COLO668 (cell line): Measurements from ENCODE around the gene RPRD2.
"Not testable (repeated sequence)": the region's sequence is repeated elsewhere in the genome, so short reads cannot be mapped to it uniquely, and the experiment has no call there.

ENCODE experiments used
- DNase-seq: peaks from one replicate; lab custom pipeline; 2025; ENCODE audit not compliant: unreplicated experiment; lab: John Stamatoyannopoulos, UW

The RPRD2 gene

DNA sequence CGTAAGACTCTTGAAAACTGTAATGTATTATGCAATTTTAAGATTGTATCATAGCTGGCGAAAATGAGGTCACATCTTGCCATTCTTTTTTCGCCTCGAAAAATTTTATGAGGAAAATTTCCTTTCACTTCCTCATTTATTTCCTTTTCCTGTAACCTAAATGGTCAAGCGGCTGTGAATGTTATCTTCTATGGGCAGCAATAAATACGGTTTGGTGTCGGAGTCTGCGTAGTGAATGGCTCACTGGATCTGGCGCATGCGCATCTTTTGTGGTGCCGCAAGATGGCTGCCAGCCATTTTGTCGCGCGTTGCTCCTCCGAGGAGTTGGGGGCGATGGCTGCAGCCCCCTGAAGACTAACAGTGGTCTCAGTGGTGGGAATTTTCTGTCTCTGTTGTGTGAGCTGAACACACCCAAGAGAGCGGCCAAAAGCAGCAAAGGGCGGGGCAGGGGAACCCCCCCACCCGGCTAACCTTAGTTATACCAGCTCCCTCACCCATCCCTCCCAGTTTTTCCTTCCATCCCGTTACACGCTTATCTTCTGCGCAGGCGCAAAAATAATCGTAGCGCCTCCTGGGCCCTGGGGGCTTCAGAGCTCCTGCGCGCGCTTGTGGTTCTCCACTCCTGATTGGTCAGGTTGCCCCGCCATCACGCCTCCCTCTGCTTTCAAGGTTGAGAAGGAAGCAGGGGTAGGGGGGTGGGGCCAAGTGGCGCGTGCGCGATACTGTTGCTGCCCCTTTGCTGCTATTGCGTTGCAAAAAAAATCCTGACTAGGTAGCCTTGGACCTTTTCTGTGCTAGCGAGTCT is at the start of gene RPRD2:
Gene RPRD2 (plus strand): TSS at position 722 of the 805 bp plus-strand sequence. CDS start 568 bp downstream, outside the sequence.
- DNase-seq = peak; percentile 99

DNA sequence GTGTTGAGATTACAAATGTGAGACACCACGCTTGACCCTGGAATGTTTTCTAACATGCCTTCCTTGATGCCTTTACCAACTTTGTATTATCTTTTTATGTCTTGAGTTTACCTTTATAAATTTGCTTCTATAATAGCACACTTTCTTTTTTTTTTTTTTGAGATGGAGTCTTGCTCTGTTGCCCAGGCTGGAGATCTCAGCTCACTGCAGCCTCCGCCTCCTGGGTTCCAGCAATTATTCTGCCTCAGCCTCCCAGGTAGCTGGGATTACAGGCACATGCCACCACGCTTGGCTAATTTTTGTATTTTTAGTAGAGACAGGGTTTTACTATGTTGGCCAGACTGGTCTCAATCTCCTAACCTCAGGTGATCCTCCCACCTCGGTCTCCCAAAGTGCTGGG is 49.3 kb upstream of the RPRD2 start:
- DNase-seq = not testable (repeated sequence)

DNA sequence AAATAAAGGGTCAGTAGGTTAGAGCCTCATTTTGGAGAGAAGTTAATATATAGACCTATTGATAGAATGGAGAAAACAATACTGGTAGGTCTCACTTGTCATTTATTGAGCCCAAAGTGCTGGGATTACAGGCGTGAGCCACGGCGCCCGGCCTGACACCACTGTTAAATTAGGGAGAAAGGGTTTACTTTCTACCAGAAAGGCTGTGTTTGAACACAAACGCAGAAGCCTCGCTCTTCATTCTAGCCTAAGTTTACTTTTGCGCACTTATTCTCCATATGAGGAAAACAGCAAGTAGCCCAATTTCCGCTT is 43.3 kb upstream of the RPRD2 start:
- DNase-seq = no peak

DNA sequence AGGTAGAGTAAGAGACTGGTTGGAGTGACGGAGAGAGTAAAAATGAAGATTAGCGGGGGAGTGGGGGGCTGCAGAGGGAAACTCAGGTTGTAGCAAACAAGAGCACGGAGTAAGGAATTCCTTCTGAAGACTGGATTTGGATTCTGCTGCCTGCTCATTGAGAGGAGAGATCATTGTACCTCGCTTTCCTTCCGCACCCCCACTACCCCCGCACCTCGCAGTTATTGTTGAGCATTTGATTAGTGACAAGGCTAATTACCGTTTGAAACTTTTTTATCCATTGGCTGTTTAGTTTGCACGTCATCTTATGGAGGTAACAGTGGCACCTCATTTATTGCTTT is 42.2 kb upstream of the RPRD2 start:
- no peak for DNase-seq

DNA sequence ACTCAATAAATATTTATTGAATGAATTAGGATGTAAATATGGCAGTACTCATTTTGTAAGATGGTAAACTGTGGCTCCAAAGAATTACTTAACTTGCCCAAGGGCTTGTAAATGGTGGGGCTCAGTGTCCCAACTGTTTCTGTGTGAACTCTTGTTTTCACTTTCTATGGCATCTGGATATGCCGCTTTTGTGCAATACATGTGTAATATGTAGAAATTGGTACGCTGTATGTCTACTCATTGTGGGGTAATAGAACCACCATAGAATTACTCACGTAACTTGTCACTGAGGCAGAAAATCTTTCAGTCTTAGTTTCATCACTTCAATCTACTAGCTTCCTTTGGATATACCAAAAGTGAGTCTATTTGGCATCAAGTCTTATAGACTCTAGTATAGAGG is 41.6 kb upstream of the RPRD2 start:
- DNase-seq = no peak

DNA sequence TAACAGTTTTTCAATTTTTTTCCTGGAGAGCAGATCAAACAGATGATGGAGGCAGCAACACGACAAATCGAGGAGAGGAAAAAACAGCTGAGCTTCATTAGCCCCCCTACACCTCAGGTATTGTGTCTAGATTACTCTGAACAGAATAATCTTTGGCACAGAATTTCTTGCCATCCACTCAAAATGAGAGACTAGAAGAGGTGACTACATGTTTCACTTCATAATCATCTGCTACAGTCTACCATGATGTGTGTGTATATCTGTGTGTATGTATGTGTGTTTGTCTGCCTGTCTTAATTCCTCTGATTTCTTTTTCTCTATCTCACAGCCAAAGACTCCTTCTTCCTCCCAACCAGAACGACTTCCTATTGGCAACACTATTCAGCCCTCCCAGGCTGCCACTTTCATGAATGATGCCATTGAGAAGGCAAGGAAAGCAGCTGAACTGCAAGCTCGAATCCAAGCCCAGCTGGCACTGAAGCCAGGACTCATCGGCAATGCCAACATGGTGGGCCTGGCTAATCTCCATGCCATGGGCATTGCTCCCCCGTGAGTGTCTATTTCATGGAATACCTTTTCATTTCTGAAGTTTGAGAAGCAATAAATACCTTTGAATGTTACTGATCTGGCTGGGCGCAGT is 31.2 kb upstream of the RPRD2 start:
- DNase-seq = no peak

DNA sequence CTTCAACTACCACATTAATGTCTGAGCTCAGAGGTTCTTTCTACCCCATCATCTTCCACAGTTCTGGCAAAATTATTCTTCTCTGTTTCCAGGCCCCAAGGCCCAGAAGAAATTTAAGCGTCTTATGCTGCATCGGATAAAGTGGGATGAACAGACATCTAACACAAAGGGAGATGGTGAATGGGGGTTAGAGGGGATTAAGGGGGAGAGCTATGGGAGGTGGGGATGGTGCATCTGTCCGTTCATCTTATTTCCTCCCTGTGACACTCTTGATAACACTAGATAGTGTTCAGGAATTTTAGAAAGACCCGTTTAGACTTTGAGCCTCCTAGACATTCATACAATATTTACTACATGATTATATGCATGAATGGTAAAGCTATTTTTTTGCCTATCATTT is 17.6 kb upstream of the RPRD2 start:
- no peak for DNase-seq

DNA sequence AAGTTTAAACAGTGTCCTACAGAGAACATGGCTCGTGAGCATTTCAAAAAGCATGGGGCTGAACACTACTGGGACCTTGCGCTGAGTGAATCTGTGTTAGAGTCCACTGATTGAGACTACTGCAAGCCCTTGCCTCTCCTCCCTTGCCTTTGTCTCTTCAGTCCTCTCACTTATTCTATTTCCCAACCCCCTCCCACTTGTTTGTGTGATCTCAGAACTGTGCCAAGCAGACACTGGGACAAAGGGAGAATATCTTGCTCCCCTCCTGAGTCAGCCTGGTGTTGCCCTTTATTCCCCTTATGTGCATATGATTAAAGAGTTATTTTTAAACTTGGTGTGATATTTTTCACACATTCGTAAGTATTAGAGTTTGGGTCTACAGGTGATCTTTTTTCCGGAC is 11.1 kb upstream of the RPRD2 start:
- DNase-seq = no peak

DNA sequence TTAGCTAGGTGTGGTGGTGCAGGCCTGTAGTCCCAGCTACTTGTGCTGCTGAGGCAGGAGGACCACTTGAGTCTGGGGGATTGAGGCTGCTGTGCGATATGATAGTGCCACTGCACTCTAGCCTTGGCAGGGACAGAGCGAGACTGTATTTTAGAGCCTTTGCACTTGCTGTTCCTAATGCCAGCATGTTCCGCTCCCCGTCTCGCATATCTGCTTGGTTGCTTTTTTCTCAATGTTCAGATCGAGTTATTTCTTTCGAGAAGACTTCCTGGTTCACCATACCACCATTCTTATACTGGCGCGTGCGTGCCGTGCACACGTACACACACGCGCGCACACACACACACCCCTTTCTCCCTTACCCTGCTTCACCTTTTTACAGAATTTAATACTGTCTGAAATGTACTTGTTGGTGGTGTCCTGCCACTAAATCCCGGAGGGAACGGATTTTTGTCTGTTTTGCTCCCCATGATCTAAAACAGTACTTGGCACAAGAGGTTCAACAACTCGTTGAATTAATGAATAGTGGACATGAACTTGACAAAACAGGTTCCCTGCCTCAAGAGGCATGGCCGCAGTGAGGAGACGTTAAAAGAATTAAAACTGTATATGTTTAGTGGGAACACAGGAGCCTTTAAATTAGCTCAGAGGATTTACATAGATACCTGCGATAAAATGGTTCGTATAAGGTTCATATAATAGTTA is 1.1 kb upstream of the RPRD2 start:
- no peak for DNase-seq

DNA sequence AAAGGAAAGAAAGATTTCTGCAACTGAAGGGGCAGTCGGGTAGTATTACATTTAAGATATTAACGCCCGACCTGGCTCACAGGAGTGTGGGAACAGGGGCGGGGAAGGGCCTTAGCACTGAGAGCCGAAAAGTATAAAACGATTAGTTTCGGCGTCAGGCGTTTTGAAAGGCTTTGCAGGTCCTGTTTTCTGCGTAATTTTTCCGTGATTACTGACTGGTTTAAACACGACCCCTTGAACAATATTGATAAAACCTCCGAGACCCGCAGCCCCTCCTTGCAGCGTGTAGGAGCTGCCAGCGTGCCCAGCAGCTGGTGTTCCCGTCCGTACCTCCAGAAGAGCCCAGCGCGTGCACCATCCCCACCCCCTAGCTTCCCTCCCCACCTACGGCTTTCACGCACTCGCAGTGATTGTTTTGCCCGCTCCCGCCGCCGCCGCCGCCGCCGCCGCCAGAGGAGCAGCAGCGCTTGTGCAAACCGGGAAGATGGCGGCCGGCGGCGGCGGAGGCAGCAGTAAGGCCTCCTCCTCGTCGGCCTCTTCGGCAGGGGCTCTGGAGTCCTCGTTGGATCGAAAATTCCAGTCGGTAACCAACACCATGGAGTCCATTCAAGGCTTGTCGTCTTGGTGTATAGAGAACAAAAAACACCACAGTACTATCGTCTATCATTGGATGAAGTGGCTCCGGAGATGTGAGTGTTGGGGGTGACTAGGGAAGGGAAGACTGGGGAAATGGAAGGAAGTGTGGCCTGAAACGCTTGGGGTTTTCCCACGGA is 470 bp downstream of the RPRD2 start:
- DNase-seq = peak; percentile 89

DNA sequence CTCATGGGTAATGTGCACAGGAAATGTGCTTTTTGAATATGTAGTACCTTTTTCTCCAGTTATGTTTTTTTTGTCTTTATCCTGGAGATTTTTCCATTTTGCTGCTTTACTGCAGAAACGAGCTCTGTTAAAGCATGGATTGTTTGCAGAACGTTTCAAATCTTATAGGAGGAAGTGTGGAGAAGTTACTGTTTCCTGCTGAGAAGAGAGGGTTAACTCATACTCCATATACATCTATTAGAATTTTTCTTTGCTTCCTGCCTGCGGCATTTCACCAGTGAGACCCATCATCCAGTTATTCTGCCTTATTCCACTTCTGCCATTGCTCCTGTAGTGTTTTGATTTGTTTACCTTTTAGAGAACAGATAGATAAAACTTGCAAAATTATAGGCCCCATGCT is 2.0 kb downstream of the RPRD2 start:
- no peak for DNase-seq

DNA sequence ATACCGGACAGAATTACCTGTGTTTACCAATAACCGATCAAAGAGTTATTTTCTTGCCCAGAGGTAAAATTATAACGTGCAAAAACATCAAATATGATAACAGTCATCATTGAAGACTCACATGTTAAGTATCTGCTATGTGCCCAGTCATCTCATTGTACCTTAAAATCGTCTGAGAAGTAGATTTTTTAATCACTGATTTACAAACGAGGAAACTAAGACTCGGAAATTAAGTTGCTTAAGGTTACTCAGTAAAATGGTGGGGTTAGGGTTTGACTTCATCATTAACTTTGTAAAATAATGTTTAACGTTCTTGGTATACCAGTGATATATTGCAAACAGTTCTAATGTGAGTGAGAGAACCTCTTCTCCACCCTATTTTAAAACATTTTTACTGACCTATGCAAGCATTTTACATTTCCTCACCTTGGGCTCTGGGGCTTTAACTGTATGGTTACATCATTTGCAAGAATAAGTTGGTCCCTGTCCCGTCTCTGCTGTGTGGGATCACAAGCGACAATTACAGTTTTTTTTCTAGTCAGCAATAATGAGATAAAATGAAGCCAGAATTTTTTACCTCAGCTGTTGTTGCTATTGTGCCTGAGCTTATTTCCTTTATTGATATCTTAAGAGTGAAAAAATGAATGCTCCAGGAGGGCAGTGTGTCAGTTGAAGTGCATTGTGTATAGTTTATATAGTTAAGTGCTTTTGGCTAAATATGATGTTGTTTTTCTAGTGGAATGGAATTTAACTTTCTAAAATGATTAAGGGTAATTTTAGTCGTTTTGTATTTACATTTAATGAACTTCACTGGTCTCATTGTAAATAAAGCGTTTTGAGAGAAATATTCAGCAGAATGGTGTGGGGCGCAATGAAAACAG is 2.7 kb downstream of the RPRD2 start:
- no peak for DNase-seq

DNA sequence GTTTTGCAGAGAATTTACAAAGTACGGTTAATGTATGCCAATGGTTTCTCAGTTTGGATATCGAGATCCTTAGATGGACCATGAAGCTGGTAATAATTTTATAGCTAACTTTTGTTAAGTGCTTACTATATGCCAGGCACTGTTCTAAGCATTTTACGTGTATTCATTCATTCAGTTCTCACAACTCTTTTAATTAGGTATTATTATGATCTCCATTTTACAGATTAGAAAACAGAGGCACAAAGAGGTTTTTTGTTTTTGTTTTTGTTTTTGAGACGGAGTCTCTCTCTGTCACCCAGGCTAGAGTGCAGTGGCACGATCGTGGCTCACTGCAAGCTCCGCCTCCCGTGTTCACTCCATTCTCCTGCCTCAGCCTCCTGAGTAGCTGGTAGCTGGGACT is 7.2 kb downstream of the RPRD2 start:
- no peak for DNase-seq

DNA sequence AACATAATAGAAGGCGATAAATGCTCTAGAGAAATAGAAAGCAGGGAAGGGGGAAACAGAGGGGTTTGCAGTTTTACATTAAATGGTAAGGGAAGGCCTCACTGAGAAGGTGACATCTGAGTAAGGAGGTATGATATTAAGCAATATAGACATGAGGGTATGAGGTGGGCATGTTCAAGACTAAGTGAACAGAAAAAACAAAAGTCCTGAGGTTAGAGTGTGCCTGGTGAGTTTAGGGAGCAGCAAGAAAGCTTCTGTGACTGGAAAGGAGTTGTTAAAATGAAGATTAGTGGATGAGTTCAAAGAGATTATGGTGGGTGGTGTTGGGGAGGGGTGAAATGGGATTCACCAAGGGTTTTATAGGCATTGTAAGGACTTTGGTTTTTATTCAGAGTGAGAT is 8.6 kb downstream of the RPRD2 start:
- DNase-seq = no peak

DNA sequence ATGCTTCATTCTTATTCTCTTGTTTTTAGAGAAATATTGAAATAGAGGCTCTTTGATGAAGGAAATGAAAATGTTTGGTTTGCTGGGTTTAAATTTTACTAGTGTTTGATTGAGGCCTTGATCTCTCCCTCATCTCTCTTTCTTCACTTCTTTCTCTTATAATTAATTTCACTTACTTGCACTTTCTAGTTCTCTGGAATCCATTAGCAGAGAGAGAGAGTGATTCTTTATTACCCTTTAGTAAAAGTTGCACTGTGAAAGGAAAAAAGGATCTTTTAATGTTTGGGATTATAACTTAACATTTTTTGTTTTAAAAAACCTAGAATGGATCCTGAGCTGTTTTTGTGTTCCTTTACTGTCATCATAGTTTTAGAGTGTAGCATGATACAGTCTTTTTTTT is 12.2 kb downstream of the RPRD2 start:
- DNase-seq = no peak

DNA sequence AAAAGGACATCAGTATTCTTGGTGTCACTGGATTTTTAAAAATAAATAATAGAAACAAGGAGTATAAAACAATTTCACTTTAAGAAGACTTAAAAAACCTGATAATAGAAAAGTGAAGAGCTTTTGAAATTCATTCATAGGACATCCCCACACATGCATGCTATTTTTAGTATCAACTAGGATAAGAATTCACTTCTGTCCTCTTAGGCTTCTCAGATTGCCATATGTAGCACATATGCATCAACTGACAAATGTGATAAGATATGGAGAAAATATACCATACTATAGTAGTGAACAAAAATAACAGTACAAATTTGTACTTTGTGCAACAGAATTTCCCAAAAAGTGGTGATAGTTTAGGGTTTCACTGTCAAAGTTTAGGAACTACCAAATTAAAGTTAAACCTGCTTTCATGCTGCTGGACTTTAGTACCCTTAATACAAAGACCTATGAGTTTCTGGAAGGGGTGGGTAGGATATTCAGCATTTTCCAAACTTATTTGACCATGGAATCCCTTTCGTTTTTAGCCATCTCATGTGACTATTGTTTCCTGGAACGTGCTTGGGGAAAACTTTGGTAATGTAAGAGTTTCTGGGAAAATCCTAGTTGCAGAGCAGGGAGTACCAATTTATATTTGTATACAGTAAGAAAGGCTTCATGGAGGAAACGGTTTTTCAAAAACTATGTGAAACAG is 19.8 kb downstream of the RPRD2 start:
- no peak for DNase-seq

DNA sequence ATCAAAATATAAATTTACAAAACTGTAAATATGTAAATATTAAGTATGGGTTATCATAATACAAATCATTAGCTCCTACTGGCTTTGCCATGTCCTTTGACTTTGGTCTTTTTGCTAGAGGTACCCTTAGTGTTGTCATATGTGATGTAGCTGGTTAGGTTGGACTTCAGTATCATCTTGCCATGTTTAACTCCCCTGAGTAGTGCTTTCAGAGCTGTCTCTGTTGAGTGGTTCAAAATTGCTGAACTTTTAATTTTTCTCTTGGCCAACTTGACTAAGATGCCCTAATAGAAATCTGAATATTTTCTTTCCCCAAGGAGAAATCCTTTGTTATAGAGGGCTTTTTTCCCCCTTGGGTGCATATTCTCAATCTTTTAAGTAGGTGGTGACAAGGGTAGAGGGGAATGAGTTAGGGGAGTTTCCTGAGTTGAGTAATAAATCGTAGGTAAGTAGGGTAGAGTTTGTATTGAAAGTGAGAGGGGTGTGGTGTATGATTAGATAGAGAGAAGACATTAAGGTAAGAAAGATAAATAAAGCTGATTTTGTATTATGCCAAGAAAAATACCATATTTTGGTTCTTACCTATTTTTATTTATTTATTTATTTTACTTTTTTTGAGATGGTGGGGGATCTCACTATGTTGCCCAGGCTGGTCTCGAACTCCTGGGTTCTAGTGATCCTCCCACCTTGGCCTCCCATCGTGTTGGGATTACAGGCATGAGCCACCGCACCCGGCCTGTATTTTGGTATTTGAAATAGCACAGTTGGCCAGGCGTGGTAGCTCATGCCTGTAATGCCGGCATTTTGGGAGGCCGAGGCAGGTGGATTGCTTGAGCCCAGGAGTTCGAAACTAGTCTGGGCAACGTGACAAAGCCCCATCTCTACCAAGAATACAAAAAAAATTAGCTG is 21.8 kb downstream of the RPRD2 start:
- DNase-seq = no peak

DNA sequence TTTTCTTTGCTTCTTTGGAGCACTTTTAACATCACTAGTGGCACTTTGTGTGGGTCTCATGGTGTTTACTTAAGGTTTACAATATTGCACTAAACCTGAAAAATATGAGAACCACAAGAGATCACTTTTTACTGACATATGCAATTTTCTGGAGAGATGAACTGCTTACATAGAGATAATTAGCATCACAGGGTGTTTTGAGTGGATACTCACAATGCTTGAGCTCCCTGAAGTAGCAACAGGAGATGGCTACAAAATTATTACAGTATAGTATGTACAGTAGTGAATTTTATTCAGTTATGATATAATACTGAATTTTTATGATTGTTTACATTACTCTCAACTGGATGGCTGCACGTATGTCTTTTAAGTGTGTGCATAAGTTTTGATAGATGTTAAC is 22.6 kb downstream of the RPRD2 start:
- DNase-seq = no peak

DNA sequence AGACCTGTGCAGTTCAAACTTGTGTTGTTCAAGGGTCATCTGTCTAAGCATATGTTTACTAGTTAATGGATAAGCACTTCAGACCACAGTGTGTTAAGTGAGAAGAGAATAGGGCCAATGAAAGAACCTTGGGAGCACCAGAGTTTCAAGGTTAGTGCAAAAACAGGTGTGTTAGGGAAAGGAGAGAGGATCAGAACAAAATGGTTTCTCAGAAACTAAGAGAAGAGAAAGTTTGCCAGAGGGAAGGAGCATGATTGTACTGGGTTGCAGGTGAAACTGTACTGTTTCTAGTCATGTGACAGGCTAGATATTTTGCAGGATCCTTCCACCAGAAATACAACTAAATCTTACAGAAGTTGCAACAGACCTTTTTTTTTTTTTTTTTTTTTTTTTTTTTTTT is 23.3 kb downstream of the RPRD2 start:
- DNase-seq = no peak
